SU-DHL-6 (cell line): ENCODE results near the gene TMEM116.

Experiments
- H2AFZ ChIP-seq: fragments of 200-600 bp; sonication (generic); 2 replicates; pipeline ENCODE4 v1.6.1; 2014; ENCODE audit warnings: low read depth, mild to moderate bottlenecking, moderate library complexity, mixed read lengths, antibody characterized with exemption, low read length; ENCODE audit not compliant: severe bottlenecking
- H3F3A ChIP-seq: fragments of 200-600 bp; shearing (Covaris generic); 2 replicates; pipeline ENCODE4 v1.6.0; 2016; ENCODE audit warnings: antibody characterized with exemption, mild to moderate bottlenecking; ENCODE audit not compliant: insufficient read depth
- H3K27ac ChIP-seq: fragments of 200-600 bp; sonication (generic); 2 replicates; pipeline ENCODE4 v1.5.1; 2016; ENCODE audit warnings: low read depth, mild to moderate bottlenecking, low read length, moderate library complexity, mixed read lengths
- H3K27me3 ChIP-seq: fragments of 200-600 bp; sonication (generic), shearing (Covaris generic); 2 replicates; pipeline ENCODE4 v1.6.0; 2014; ENCODE audit warnings: mild to moderate bottlenecking, low read length
- H3K36me3 ChIP-seq: fragments of 200-600 bp; sonication (generic); 2 replicates; pipeline ENCODE4 v1.6.1; 2014; ENCODE audit warnings: mild to moderate bottlenecking, low read length, mixed read lengths
- H3K4me2 ChIP-seq: fragments of 300-600, 200-600 bp; shearing (Covaris generic), sonication (generic); 2 replicates; pipeline ENCODE4 v1.6.0; 2014; ENCODE audit warnings: low read length, low read depth, mild to moderate bottlenecking; ENCODE audit not compliant: poor library complexity, severe bottlenecking
- H3K4me3 ChIP-seq: fragments of 200-600 bp; sonication (generic); 2 replicates; pipeline ENCODE4 v1.5.1; 2014; ENCODE audit warnings: antibody characterized with exemption, low read length, mild to moderate bottlenecking, mixed read lengths; ENCODE audit not compliant: insufficient read depth, poor library complexity, severe bottlenecking
- H3K79me2 ChIP-seq: fragments of 200-600 bp; sonication (generic); 2 replicates; pipeline ENCODE4 v1.6.1; 2014; ENCODE audit warnings: mild to moderate bottlenecking, low read length, moderate library complexity; ENCODE audit not compliant: insufficient read depth
- H3K9ac ChIP-seq: fragments of 200-600 bp; sonication (generic); 2 replicates; pipeline ENCODE4 v1.7.0; 2014; ENCODE audit warnings: mild to moderate bottlenecking, low read length
- H3K9me2 ChIP-seq: fragments of 200-600 bp; sonication (generic); replicated peaks from 2 replicates; pipeline ENCODE4 v1.6.1; 2014; ENCODE audit warnings: low read length; ENCODE audit not compliant: insufficient read depth
- H3K9me3 ChIP-seq: fragments of 200-600 bp; sonication (generic); 2 replicates; pipeline ENCODE4 v1.6.1; 2014; ENCODE audit warnings: low read length, mixed read lengths; ENCODE audit not compliant: insufficient read depth
- H4K20me1 ChIP-seq: fragments of 200-600 bp; sonication (generic); 2 replicates; pipeline ENCODE4 v1.6.1; 2014; ENCODE audit warnings: low read depth, mild to moderate bottlenecking, antibody characterized with exemption, low read length, moderate library complexity, mixed read lengths
- EZH2phosphoT487 ChIP-seq: fragments of 200-600 bp; sonication (generic), shearing (Covaris generic); conservative IDR thresholded peaks from 2 replicates; pipeline ENCODE4 v1.6.1; 2018; ENCODE audit warnings: mild to moderate bottlenecking, antibody characterized with exemption, low read length, moderate library complexity, mixed read lengths
- TF ChIP-seq, protein P1 (sequence below): fragments of 200-600 bp; sonication (generic); IDR thresholded peaks from one replicate; pipeline ENCODE4 v1.5.1; 2017; ENCODE audit warnings: antibody characterized with exemption, mild to moderate bottlenecking, low read length, moderate library complexity; ENCODE audit not compliant: insufficient read depth, poor library complexity, severe bottlenecking

Gene TMEM116

GRCh38 chr12:111881716-111882115, 131.2 kb downstream of the TMEM116 start:
- Histone ChIP-seq H3K27me3 (no peaks in the 10 kb centered on the region), H3K79me2 (no peaks in the 10 kb centered on the region), H3K9me3 (no peaks in the 10 kb centered on the region), H4K20me1 (no peaks in the 10 kb centered on the region), H3K27ac (no peak overlapping the region), H3K9me2 (no peaks in the 10 kb centered on the region), H3K4me2 (no peak overlapping the region), H3K4me3 (no peak overlapping the region), H2AFZ (no peak overlapping the region), H3F3A (no peaks in the 10 kb centered on the region), H3K36me3 (peaks cover 7% of the 10 kb centered on the region), H3K9ac (no peak overlapping the region)
- no peak for TF ChIP-seq EZH2phosphoT487
- TF ChIP-seq, protein P1, sequence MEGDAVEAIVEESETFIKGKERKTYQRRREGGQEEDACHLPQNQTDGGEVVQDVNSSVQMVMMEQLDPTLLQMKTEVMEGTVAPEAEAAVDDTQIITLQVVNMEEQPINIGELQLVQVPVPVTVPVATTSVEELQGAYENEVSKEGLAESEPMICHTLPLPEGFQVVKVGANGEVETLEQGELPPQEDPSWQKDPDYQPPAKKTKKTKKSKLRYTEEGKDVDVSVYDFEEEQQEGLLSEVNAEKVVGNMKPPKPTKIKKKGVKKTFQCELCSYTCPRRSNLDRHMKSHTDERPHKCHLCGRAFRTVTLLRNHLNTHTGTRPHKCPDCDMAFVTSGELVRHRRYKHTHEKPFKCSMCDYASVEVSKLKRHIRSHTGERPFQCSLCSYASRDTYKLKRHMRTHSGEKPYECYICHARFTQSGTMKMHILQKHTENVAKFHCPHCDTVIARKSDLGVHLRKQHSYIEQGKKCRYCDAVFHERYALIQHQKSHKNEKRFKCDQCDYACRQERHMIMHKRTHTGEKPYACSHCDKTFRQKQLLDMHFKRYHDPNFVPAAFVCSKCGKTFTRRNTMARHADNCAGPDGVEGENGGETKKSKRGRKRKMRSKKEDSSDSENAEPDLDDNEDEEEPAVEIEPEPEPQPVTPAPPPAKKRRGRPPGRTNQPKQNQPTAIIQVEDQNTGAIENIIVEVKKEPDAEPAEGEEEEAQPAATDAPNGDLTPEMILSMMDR = no peak
